GM20000 (cell line): ENCODE measurements around the gene ATP2B2.
"Not testable (repeated sequence)": the region's sequence is repeated elsewhere in the genome, so short reads cannot be mapped to it uniquely, and the experiment has no call there.

ENCODE experiments used
- DNase-seq: peaks from one replicate; pipeline ENCODE4 v3.0.0; 2012; ENCODE audit warnings: low spot score
- CTCF ChIP-seq: IDR thresholded peaks from 2 replicates; pipeline ENCODE4 v1.5.1; 2012; ENCODE audit warnings: mild to moderate bottlenecking, control low read depth; ENCODE audit errors: extremely low read depth, missing control alignments

ATP2B2 gene

GRCh38 chr3:10389339-10389738, 116.0 kb downstream of the ATP2B2 start:
- no peak for DNase-seq
- no peak for TF ChIP-seq CTCF

GRCh38 chr3:10387881-10388609, 117.3 kb downstream of the ATP2B2 start:
- no peak for TF ChIP-seq CTCF
- DNase-seq: no peak

GRCh38 chr3:10386121-10386520, 119.3 kb downstream of the ATP2B2 start:
- no peak for DNase-seq
- no peak for TF ChIP-seq CTCF

GRCh38 chr3:10384541-10385360, 120.6 kb downstream of the ATP2B2 start:
- no peak for TF ChIP-seq CTCF
- DNase-seq: no peak

GRCh38 chr3:10383850-10384248, 121.5 kb downstream of the ATP2B2 start:
- no peak for TF ChIP-seq CTCF
- DNase-seq: no peak

GRCh38 chr3:10382892-10383849, 122.2 kb downstream of the ATP2B2 start:
- no peak for TF ChIP-seq CTCF
- DNase-seq: no peak

GRCh38 chr3:10382445-10382844, 122.9 kb downstream of the ATP2B2 start:
- DNase-seq: not testable (repeated sequence)
